Mesenteric fat pad (tissue), 1 donor: Measurements from ENCODE around the gene SH3RF3. TPM values are rescaled to one million over a fixed set of nuclear protein-coding genes. Genes with fewer than 3 reads are reported as not detected.

Experiments
- DNase-seq: peaks from one replicate; pipeline ENCODE4 v3.0.0-alpha.2; 2020; ENCODE audit warnings: low spot score
- total RNA-seq: library from RNA; stranded (reverse); fragmentation: NEBNext Ultra II Directional; extraction: Animal tissue kit (Norgen Biotek cat#: 25700); gene quantifications from one replicate; pipeline ENCODE4 v1.2.1, GENCODE V29; 2021
- donor health status: DM: yes; HTN: yes; CAD: no.

SH3RF3 gene
- total RNA-seq, 1 donor from 2014 or later = 20.4 TPM

DNA sequence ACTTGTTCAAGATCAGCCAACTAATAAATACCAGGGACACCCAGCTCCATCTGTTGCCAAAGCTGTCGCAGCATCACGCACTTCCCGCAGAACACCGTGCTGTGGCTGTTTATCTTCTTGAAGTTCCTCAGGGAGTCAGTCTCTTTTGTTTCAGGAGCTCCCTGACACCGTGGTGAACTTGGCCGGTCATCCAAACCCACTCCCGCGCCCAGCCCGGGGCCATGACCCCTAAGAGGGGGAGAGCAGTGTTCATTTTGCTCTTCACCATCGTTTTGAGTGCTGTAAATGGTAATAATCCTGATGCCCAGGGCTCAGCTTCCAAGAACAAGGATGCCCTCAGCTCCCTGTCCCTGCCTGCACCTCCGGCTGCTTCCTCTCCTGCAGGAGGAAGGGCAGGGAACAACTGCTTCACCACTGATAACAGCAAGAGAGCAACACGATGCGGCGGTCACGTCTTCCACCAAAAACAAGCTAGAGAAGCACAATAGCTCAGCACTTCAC lies 353.4 kb downstream of the SH3RF3 start:
- no peak for DNase-seq

DNA sequence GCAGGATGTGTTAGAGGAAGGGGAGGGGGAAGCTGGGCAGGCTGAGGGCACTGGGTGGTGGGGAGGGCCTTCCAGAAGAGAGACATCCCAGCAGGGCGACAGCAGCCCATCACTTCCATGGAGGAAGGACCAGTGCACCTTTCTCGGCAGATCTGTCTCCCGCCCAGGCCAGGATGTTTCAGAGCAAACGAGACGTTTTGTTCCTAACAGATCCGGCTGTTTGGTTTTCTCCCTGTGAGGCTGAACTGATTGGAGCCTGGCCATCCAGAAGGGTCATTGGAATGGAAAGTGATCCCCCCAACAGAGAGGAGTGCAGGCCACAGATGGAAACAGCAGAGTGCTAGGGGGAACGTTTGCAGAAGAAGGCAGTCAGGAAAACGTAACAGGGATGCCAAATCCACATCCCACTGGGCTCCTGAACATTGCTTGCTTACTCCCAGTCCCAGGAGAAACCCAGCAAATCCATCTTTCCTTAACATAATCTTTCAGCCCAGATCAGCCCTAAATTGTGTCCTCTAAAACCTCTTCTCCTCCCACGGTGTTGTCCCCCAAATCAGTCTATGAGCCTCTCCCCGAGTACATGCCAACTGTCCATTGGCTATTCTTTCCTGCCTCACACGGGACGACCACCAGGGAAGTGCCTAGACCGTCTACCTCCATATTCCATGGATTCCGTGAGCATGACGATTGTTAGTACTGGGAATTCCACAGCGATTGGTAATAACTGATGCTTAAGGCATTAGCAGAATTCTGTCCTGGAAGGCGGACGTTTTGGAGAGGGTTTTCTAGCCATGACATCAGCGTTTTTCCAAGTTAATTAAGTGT lies 357.9 kb downstream of the SH3RF3 start:
- no peak for DNase-seq

- DNase-seq = no peak
These were observed 358.5 kb downstream of the SH3RF3 start for GRCh38 chr2:109487536-109487869.

- no peak for DNase-seq
These were observed 359.1 kb downstream of the SH3RF3 start for GRCh38 chr2:109487871-109488655.

GRCh38 chr2:109489296-109489695 lies 360.3 kb downstream of the SH3RF3 start:
- no peak for DNase-seq

DNA sequence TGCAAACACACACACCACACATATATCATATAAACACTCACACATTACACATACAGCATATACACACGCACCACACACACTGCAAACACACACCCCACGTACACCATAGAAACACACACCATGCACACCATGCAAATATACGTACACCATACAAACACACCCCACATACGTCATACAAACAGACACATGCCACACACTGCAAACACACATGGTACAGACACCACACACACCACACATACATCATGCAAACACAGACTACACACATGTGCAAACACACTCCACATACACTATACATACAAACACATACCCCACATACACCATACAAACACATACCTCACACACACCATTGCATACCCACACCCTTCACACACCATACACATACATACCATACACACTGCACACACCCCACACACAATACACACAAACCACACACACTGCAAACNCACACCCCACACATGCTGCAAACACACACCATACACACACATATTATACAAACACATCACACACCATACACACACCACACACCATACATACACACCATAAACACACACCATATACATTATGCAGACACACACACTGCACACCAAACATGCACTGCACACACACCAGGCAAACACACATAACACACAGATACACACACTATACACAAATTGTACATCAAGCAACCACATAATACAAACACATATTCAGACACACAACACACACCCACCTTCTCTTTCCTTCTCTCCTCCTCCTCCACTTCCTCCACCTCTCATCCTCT lies 364.4 kb downstream of the SH3RF3 start:
- DNase-seq = no peak

DNA sequence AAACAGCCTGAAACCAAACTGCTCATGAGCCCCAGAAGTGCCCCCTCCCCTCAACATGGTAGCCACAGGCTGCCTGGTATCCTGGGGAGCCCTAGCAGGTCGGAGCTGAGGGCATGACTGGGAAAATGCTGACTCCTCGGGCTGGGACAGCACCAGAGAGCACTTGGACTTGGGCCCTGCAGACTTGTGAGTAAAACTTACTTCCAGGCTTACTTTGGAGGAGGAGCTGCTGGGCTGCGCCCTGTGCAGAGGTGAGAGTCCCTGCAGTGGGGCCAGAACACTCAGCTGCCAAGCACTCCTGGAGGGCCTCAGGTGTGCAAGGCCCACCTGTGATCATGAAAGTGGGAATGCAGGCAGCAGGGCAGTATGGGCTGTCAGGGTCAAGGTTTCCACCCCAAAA lies 365.3 kb downstream of the SH3RF3 start:
- no peak for DNase-seq

GRCh38 chr2:109497463-109497862 lies 368.5 kb downstream of the SH3RF3 start:
- no peak for DNase-seq

DNA sequence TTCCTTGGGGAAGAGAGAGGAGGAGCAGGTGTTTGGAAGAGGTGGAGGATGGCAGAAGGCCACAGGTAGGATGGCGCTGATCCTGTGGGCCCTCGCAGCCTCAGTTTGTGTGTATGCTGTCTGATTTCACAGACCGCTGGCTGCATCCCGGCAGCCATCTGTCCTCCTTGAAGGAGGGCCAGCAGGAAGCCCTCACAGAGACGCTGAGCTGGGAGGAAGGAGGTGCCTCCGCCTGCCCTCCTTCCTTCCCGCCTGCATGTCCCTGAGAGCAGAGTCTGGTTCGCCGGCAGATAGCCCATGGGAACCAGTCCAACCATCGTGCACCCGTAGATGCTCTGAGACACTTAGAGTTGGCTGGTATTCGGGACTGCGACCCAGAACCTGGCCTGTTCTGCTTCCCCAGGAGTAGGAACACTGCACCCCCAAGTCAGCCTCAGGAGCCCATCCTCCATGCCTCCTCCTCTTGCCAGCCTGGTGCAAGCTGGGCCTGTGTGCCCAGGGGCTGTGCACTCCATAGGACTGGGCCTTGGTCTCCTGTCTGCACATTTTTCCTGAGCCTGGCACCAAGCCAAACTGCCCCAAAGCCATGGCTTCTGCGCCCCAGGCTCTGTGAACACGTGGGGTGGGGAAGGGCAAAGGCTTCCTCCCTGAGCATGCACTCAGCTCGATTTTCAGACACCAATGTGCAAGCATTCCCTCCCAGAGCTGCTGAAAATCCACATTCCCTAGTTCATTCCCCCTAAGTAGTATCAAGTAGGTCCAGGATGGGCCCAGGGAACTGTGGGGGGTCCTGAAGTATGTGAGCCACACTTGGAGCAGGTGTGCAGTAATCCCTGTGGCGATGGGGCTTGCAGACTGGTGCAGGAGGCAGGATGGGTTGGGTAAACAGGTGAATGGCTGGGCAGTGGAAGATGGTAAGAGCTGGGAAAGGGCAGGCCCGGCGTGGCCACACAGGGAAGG lies 369.2 kb downstream of the SH3RF3 start:
- no peak for DNase-seq

DNA sequence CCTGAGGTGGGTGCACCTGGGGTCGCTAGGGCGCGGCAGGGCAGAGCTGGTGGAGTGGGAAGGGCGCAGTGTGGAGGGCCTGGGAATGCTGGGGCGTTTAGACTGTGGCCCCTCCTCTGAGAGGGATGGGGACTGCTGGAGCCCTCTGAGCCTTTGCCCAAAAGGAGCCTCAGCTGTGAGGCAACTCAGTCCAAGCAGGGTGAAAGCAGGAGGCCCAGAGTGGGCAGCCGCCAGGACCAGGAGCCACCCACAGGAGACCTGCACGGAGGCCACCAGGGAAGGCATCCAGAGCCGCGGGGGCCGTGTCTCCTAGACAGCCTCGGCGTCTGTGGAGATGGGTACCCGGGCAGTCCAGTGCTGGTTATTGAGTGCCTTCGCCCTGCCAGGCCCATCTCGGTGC lies 369.9 kb downstream of the SH3RF3 start:
- no peak for DNase-seq

DNA sequence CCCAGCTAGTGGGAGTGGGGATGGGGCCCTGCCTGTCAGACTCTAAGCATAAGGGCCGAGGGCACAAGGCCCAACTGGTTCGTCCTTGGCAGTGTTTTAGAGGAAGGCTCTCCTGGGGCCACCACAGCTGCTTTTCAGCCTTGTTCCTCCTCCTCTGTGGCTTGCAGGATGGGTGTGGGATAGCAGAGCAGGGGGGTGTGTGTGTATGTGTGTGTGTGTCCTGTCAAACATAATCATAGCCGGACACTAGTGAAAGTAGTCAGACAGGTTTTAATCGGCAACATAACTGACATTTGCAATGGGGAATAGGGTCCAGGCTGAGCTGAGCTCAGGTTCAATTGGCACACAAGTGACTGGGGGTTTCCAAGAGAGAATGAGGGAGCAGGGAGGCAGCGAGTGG lies 370.6 kb downstream of the SH3RF3 start:
- no peak for DNase-seq

- DNase-seq = no peak
These were observed 371.9 kb downstream of the SH3RF3 start for GRCh38 chr2:109500910-109501309.

DNA sequence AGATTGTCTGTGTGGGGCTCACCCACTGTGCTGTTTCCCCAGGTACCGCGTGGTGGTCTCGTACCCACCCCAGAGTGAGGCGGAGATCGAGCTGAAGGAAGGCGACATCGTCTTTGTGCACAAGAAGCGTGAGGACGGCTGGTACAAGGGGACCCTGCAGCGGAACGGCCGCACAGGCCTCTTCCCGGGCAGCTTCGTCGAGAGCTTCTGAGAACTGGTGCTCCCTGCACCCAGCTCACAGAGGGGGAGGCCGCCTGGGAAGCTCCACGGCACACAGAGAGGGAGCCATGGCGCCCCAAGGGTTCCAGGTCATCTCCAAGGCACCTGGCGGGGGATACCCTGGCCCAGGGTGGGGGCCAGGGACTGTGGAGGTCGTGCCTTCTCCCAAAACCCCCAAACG lies 372.5 kb downstream of the SH3RF3 start:
- DNase-seq = no peak

- no peak for DNase-seq
These were observed 374.2 kb downstream of the SH3RF3 start for GRCh38 chr2:109503191-109503590.

DNA sequence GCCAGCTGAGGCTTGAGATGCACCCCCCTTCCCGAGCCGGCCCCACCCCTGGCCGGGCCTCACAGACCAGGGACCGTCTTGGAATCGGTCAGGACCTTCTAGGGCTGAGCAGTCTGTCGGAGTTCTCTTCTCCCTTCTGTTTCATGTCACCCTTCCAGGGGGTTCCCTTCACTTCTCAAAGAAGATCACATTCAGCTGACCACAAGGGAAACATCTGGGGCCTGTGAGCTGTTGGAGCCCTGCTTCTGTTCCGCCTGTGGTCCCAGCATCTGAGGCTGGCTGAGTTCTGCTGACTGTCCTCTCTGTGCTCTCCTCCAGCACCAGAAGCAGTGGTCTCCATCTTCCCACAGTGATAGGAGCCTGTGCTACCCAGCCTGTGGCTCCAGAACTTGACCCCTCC lies 378.2 kb downstream of the SH3RF3 start:
- DNase-seq = no peak

- DNase-seq = no peak
These were observed 378.8 kb downstream of the SH3RF3 start for GRCh38 chr2:109507828-109508227.

GRCh38 chr2:109508556-109508955 lies 379.6 kb downstream of the SH3RF3 start:
- no peak for DNase-seq

- DNase-seq = no peak
These were observed 381.4 kb downstream of the SH3RF3 start for GRCh38 chr2:109510136-109511028.

DNA sequence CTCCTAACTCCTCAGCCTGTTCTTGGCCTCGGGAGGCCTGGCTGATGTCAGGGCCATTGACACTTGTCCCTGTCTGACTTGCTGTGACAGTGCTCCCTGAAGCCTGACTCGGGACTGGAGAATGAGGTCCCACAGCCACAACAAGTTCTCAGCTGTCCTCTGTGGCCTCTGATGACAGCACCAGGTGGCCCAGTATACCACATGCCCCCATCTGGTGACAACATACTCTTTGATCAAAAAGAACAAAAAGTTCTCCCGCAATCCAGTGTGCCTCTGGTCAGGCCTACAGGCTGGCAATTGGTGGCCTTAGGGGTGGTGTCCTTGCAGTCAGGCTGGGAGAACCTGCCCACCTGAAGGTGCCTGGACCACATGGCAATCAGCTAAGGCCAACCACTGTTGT lies 382.2 kb downstream of the SH3RF3 start:
- no peak for DNase-seq

- no peak for DNase-seq
These were observed 383.1 kb downstream of the SH3RF3 start for GRCh38 chr2:109512076-109512475.
